K562 (cell line): ENCODE data around the gene TTC16. TPM values are rescaled to one million over a fixed set of nuclear protein-coding genes. Genes with fewer than 3 reads are reported as not detected.

ENCODE experiments used
- ARNT ChIP-seq, 2 experiments: fragments of 450-650 bp; IDR thresholded peaks; 2 replicates each; pipeline ENCODE4 v1.6.1; 2016; ENCODE audit warnings: mild to moderate bottlenecking in 1 of 2
- E2F3 ChIP-seq: fragments of 250-450 bp; sonication (Bioruptor Pico); IDR thresholded peaks from 2 replicates; pipeline ENCODE4 v1.4.0; 2020; ENCODE audit warnings: mild to moderate bottlenecking
- ETV6 ChIP-seq, 3 experiments: fragments of 150-350 bp in 1 of 3; sonication (generic) in 1 of 3; formaldehyde crosslinking in 1 of 3; IDR thresholded peaks; 2 replicates each; pipeline versions ENCODE4 v1.6.1 to v1.8.0; 2014 to 2022; ENCODE audit warnings: borderline replicate concordance in 2 of 3, low read depth in 2 of 3, antibody characterized with exemption in 1 of 3, low read length in 1 of 3, mild to moderate bottlenecking in 1 of 3, missing genetic modification reagents in 1 of 3
- GABPA ChIP-seq: fragments of 200-800 bp; sonication (Bioruptor generic); conservative IDR thresholded peaks from 2 replicates; pipeline ENCODE4 v1.6.1; 2016; ENCODE audit warnings: low read depth, missing genetic modification characterization, missing compliant biosample characterization
- NEUROD1 ChIP-seq: fragments of 150-350 bp; IDR thresholded peaks from 2 replicates; pipeline ENCODE4 v1.6.1; 2014; ENCODE audit warnings: borderline replicate concordance, low read length, low read depth; ENCODE audit not compliant: partially characterized antibody
- POU5F1 ChIP-seq: fragments of 150-350 bp; IDR thresholded peaks from 2 replicates; pipeline ENCODE4 v1.6.1; 2014; ENCODE audit warnings: borderline replicate concordance, low read length, low read depth, mild to moderate bottlenecking; ENCODE audit not compliant: partially characterized antibody
- PRMT5 ChIP-seq: sonication (generic); formaldehyde crosslinking; IDR thresholded peaks from 2 replicates; pipeline ENCODE4 v1.5.0; 2020; ENCODE audit warnings: missing genetic modification reagents
- PTRF ChIP-seq: fragments of 450-650 bp; IDR thresholded peaks from 2 replicates; pipeline ENCODE4 v1.6.1; 2016; ENCODE audit warnings: mild to moderate bottlenecking, missing genetic modification characterization, missing compliant biosample characterization
- RBM25 ChIP-seq: fragments of 200-400 bp; formaldehyde crosslinking; IDR thresholded peaks from 2 replicates; pipeline ENCODE4 v1.6.1; 2018; ENCODE audit warnings: low read length, low read depth, moderate library complexity; ENCODE audit not compliant: severe bottlenecking
- U2AF2 ChIP-seq: fragments of 200-400 bp; formaldehyde crosslinking; optimal IDR thresholded peaks from 2 replicates; pipeline ENCODE3; 2017; ENCODE audit warnings: low read depth, mild to moderate bottlenecking, low read length
- ZBTB17 ChIP-seq: fragments of 450-650 bp; formaldehyde crosslinking; IDR thresholded peaks from 2 replicates; pipeline ENCODE4 v1.4.0; 2020; ENCODE audit warnings: mild to moderate bottlenecking
- ZNF121 ChIP-seq: sonication (generic); formaldehyde crosslinking; conservative IDR thresholded peaks from 2 replicates; pipeline ENCODE4 v1.8.0; 2022; ENCODE audit warnings: missing genetic modification reagents
- polyA plus RNA-seq, 8 experiments: library from polyadenylated mRNA; depleted of rRNA in 4 of 8; stranded (reverse) in 5 of 8; unstranded in 3 of 8; fragments of >200 nt; fragmentation: Nextera tagmentation in 2 of 8; fragmentation: Illumina TruSeq in 1 of 8; extraction: Ambion mirVana in 2 of 8; extraction: Trizol in 1 of 8; gene quantifications; 2 replicates each; pipeline versions ENCODE4 v1.2.1 to v1.2.3, GENCODE V29; 2011 to 2014; ENCODE audit warnings: inconsistent platforms in 1 of 8, missing spikeins in 1 of 8
- total RNA-seq, 7 experiments: library from RNA; depleted of rRNA in 6 of 7; stranded (reverse); fragments of >200 nt in 6 of 7; fragmentation: Illumina TruSeq in 2 of 7; extraction: Trizol in 2 of 7; gene quantifications; 2 replicates each; pipeline versions ENCODE4 v1.2.1 to v1.2.3, GENCODE V29; 2011 to 2021; ENCODE audit warnings: low replicate concordance in 1 of 7
- TF ChIP-seq, protein P1 (sequence below): fragments of 450-650 bp; IDR thresholded peaks from 2 replicates; pipeline ENCODE4 v1.7.0; 2016; ENCODE audit warnings: borderline replicate concordance
- TF ChIP-seq, protein P2 (sequence below): sonication (generic); formaldehyde crosslinking; IDR thresholded peaks from 2 replicates; pipeline ENCODE4 v1.9.0; 2022; ENCODE audit warnings: mild to moderate bottlenecking, missing genetic modification reagents

TTC16 gene
- total and polyA plus RNA-seq, 9 of the 15 experiments (the other 6 are each of a cell fraction or from before 2014, with no cell fraction given) = 0.11 TPM; not detected in 8

DNA sequence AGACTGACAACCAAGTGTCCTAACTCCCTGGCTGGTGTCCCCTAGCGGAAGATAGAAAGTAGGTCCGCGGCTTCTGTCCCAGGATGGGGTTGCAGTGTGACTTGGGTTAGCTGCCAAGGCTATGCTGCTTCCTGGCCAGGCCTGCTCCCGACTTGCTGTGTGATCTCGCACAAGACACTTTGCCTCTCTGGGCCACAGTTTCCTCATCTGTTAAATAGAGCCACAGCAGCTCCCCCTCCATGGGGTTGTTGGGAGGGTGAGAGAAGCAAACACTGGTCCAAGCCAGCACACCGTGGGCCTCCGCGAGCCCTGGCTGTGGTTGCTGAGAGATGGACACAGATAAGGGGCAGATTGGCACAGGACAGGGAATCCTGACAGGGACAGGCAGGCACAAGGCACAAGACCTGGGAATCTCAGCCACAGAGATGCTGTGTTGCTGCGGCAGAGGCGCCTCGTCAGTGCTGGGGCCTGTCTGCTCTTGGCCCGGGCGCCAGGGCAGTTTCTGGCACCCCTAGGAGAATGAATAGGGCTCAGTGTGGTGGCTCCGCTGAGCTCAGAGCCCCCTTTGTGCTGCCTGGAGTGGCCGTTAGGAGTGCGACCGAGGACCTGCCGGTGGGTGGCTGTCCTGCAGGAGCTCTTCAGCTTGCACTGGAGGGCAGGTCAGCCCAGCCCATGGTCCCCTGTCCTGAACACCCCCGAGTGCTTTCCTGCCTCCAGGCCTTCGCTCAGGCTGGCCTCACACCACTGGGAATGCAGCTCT, 64.4 kb downstream of the TTC16 start (continued):
- TF ChIP-seq ETV6 (IDR thresholded peaks at IDR 0.05; ENCODE audit: borderline replicate concordance in 1 of 2, low read depth in 2 of 2, low read length in 1 of 2) (no peak), ETV6 (CRISPR knock-in tag; IDR thresholded peaks at IDR 0.05; ENCODE audit: borderline replicate concordance) (no peak), PRMT5 (no peak), U2AF2 (no peak), NEUROD1 (no peak), RBM25 (peak; percentile 83), PTRF (tag) (no peak), ZBTB17 (CRISPR knock-in tag) (no peak), POU5F1 (no peak), E2F3 (CRISPR knock-in tag) (no peak), ZNF121 (CRISPR knock-in tag) (no peak), ARNT (IDR thresholded peaks at IDR 0.05) (no peak), GABPA (tag) (no peak)
- TF ChIP-seq, protein P1, sequence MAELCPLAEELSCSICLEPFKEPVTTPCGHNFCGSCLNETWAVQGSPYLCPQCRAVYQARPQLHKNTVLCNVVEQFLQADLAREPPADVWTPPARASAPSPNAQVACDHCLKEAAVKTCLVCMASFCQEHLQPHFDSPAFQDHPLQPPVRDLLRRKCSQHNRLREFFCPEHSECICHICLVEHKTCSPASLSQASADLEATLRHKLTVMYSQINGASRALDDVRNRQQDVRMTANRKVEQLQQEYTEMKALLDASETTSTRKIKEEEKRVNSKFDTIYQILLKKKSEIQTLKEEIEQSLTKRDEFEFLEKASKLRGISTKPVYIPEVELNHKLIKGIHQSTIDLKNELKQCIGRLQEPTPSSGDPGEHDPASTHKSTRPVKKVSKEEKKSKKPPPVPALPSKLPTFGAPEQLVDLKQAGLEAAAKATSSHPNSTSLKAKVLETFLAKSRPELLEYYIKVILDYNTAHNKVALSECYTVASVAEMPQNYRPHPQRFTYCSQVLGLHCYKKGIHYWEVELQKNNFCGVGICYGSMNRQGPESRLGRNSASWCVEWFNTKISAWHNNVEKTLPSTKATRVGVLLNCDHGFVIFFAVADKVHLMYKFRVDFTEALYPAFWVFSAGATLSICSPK = no peak
- TF ChIP-seq, protein P2, sequence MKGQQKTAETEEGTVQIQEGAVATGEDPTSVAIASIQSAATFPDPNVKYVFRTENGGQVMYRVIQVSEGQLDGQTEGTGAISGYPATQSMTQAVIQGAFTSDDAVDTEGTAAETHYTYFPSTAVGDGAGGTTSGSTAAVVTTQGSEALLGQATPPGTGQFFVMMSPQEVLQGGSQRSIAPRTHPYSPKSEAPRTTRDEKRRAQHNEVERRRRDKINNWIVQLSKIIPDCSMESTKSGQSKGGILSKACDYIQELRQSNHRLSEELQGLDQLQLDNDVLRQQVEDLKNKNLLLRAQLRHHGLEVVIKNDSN = no peak
